H1 (cell line): ENCODE data around the gene RPS3A. TPM values are rescaled to one million over a fixed set of nuclear protein-coding genes. Genes with fewer than 3 reads are reported as not detected.

Experiments
- KDM5A ChIP-seq: fragments of 200-600 bp; IDR thresholded peaks from 2 replicates; pipeline ENCODE4 v1.7.1; 2012; ENCODE audit warnings: mild to moderate bottlenecking, low read length, inconsistent platforms, mixed read lengths
- polyA plus RNA-seq, 7 experiments: library from polyadenylated mRNA; depleted of rRNA in 3 of 7; stranded (reverse) in 5 of 7; unstranded in 2 of 7; fragments of >200 nt in 5 of 7; fragments of 200-250 nt in 2 of 7; gene quantifications; 1 replicate in 5 of 7; 2 replicates in 1 of 7; 4 replicates in 1 of 7; pipeline versions ENCODE4 v1.2.1 to v1.2.3, GENCODE V29; 2011 to 2013; ENCODE audit warnings: missing spikeins in 2 of 7, mixed read lengths in 2 of 7
- total RNA-seq: library from RNA; stranded (reverse); fragmentation: NEBNext Ultra II Directional; extraction: Animal tissue kit (Norgen Biotek cat#: 25700); gene quantifications from 2 replicates; pipeline ENCODE4 v1.2.1, GENCODE V29; 2021

The RPS3A gene
- total and polyA plus RNA-seq, 2 of the 8 experiments (the other 6 are each of a cell fraction or from before 2014, with no cell fraction given) = 2,162 to 2,822 TPM

GRCh38 chr4:151098979-151099228 is 524 bp upstream of the RPS3A start (continued):
- TF ChIP-seq KDM5A = no peak
